Suppressor macrophage treated with lipopolysaccharide for 1 hour (primary cell): ENCODE results near the gene NBEAL2.
A peak's percentile ranks its signal among the peaks of the same experiment; 100 is the strongest.
"Not testable (repeated sequence)": the region's sequence is repeated elsewhere in the genome, so short reads cannot be mapped to it uniquely, and the experiment has no call there.

ENCODE experiments used
- DNase-seq, 3 donors: peaks; one replicate each; pipeline ENCODE4 v3.0.0-alpha.2; 2020 to 2022

Gene NBEAL2

GRCh38 chr3:47015151-47015550 is 35.7 kb downstream of the NBEAL2 start:
- no peak for DNase-seq

- DNase-seq = no peak
Observed at GRCh38 chr3:47016086-47016933, 36.8 kb downstream of the NBEAL2 start.

DNA sequence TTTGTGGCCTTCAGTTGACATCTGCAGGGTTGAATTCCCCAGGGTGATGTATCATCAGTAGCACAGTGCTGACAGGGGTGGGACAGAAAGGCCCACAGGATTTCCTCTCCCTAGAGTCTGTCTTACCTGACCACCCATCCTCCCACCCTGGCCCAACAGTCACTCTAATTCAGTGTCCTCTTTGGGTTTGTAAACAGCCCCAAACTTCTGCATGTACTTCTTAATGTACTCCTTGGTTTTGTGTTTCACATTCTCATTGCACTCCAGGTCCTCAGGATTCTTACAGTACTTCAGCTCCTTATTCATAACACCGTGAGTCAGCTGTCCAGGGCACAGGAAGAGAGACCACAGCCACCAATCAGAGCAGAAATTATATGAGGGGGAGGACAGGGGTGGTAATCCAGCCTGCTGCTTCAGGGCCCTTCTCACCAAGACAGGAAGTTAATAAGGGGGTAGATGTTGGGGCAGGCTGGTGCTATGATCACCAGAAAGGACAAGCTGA is 37.5 kb downstream of the NBEAL2 start:
- peak; percentile 35 to 56 (median 38) for DNase-seq

DNA sequence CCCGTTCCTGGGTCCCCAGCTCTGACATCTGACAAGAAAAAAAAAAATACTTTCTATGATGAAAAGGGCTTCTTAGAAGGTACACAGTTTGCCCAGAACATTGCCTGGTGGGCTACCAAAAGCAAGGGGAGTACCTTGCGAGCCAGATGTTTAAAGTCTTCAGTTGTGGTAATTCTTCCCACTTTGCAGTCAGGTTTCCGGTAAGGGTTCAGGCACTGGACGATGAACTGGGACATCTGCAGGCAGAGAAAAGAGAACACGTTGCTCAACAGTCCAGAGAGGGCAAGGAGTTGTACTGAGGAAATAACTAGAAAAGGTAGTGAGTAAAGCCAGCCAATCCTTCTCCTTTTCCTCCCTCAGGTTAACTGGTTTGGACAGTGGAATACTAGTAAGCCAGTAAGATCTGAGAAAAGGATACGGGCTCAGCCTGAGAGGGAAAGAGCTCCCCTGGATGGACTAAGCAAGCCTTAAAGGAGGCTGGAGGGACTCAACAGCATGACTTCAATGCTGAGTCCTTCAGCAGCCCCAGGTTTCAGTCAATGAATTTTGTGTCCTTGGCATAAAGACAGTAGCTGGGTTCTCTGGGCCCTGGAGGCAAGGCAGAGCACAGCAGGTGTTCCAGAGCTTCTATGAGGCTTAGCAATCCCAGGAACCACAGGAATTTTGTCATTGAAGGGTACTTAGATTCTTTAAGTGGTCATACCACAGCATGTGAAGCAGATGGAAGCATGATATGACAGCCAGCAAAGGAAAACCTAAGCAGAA is 38.2 kb downstream of the NBEAL2 start:
- DNase-seq = no peak

GRCh38 chr3:47018269-47018611 is 38.8 kb downstream of the NBEAL2 start:
- no peak for DNase-seq

- no peak for DNase-seq
Observed at GRCh38 chr3:47019201-47019600, 39.7 kb downstream of the NBEAL2 start.

- no peak for DNase-seq
Observed at GRCh38 chr3:47020311-47020710, 40.8 kb downstream of the NBEAL2 start.

GRCh38 chr3:47022641-47023071 is 43.2 kb downstream of the NBEAL2 start:
- DNase-seq = peak in 1 of 3 donors; percentile 16

DNA sequence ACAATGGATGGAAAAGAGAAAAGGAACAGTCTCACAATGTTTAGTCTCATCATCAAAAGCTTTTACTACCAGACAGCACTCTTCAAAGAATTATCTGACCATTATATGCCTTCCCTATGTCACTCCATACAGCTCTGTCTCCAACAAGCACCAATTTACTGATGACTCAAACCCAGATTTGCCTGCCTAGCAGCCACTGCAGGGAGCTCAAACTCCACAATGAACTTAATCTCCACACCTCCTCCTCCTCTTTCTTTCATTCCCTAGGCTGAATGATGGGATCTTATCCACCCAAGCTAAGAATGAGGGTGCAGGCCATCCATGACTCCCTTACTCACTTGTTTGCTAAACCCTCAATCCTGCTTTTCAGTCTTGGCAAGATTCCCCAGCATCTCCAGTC is 45.5 kb downstream of the NBEAL2 start:
- no peak for DNase-seq

DNA sequence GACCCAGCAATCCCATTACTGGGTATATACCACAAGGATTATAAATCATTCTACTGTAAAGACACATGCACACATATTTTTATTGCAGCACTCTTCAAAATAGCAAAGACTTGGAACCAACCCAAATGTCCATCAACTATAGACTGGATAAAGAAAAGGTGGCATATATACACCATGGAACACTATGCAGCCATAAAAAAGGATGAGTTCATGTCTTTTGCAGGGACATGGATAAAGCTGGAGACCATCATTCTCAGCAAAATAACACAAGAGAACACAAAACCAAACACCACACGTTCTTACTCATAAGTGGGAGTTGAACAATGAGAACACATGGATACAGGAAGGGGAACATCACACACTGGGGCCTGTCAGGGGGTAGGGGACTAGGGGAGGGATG is 47.0 kb downstream of the NBEAL2 start:
- DNase-seq = not testable (repeated sequence)

GRCh38 chr3:47028146-47028545 is 48.7 kb downstream of the NBEAL2 start:
- DNase-seq = peak in 1 of 3 donors; percentile 7

DNA sequence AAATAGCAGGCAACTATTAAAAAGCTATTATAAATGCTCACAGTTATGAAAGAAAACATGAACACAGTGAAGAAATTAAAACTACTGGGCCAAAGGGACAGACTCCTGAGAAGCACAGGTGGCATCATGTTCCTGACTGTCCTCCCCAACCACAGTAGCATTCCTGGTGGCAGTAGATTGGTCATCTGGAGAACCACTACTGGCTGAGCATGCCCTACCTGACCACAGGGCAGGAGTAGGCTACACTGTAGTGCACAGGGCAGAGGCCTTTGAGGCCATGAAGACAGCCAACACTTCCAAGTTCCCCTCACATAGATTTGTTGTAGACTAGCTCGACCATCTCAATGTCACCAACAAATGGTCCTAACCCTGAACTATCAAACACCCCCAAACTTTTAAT is 49.2 kb downstream of the NBEAL2 start:
- DNase-seq = peak in 1 of 3 donors; percentile 17

DNA sequence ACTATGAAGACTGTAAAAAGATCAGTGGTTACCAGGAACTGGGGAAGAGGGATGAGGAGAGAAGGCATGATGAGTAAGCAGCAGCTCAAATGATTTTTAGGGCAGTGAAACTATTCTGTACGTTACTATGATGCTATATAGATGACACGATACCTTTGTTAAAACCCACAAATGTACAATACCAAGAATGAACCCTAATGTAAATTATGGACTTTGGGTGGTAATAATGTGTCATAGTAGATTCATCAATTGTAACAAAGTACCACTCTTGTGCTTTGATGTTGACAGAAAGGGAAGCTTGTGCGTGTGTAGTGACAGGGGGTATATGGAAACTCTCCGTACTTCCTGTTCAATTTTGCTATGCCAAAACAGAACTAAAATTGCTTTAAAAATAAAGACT is 51.6 kb downstream of the NBEAL2 start:
- DNase-seq = peak; percentile 34 to 80 (median 57)

DNA sequence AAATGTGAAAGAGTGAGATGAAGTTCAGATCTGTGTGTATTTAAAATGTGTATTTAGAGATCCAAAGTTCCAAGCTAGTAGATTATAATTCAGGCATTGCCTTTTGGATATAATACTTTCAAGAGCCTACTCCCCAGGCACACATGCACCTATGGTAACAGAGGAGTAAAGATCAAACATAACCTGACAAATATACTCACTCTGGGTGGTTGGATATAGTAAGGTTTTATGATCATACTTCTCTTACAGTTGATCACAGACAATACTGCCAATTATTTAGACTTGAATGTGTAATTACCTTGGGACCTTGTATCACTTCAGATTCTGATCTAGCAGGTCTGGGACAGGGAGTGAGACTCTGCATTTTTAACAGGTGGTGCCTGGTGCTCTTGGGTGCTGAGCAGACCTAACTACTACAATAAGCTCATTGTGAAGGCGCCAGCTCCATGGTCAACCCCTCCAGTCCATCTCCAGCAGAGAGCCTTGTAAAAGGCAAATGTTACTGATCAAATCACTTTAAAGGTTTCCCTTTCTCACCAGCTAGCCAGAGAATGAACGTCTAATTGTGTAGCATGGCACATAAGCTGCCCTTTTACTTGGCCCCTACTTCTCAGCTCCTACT is 55.5 kb downstream of the NBEAL2 start:
- DNase-seq = no peak

GRCh38 chr3:47035645-47036044 is 56.2 kb downstream of the NBEAL2 start:
- DNase-seq = no peak

DNA sequence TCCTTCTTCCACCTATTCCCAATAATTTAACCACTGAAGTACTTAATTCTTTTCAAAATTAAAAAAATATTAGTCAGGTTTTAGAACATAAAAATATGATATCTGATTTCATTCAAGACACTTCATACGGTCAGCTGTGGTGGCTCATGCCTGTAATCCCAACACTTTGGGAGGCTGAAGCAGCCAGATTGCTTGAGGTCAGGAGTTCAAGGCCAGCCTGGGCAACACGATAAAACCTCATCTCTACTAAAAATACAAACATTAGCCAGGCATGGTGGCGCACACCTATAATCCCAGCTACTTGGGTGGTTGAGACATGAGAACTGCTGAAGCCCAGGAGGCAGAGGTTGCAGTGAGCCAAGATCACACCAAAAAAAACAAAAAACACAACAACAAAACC is 56.7 kb downstream of the NBEAL2 start:
- no peak for DNase-seq

GRCh38 chr3:47037302-47037701 is 57.8 kb downstream of the NBEAL2 start:
- DNase-seq = not testable (repeated sequence)

GRCh38 chr3:47041114-47041513 is 61.6 kb downstream of the NBEAL2 start:
- no peak for DNase-seq

- DNase-seq = no peak
Observed at GRCh38 chr3:47042231-47042791, 62.8 kb downstream of the NBEAL2 start.

GRCh38 chr3:47047069-47047468 is 67.6 kb downstream of the NBEAL2 start:
- DNase-seq = no peak

DNA sequence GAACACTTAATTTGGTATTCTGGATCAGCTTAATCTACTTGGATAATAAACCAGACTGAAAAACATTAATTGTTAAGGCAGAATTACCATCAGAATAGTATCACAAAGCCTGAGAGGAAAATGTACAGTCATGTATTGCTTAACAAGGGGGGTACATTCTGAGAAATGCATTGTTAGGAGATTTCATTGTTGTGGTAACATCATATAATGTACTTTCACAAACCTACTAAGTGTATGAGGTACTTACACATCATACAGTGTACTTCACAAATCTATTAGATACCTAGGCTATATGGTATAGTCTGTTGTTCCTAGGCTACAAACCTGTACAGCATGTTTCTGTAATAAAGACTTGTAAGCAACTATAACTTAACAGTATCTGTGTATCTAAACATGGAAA is 68.2 kb downstream of the NBEAL2 start:
- no peak for DNase-seq

DNA sequence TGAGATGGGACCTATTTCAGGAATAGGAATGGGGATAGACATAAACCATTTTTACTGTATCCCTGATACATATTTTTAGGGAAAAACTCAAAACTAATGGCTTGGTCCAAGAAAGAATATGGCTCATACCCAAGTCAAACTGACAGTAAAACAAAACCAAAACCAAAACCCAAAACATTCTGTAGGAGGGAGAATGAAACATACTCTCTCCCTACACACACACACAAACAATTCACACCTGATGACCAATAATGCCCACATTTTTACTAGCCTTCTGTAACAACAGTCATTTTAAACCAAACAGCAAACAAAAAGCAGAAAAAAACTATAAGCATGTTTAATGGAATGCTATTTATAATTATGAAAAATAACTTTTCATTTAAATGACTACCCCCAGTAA is 74.9 kb downstream of the NBEAL2 start:
- peak in 2 of 3 donors; percentile 7 to 46 for DNase-seq

- no peak for DNase-seq
Observed at GRCh38 chr3:47056705-47057104, 77.2 kb downstream of the NBEAL2 start.
